Measurements from ENCODE around the gene CYP39A1.

DNA sequence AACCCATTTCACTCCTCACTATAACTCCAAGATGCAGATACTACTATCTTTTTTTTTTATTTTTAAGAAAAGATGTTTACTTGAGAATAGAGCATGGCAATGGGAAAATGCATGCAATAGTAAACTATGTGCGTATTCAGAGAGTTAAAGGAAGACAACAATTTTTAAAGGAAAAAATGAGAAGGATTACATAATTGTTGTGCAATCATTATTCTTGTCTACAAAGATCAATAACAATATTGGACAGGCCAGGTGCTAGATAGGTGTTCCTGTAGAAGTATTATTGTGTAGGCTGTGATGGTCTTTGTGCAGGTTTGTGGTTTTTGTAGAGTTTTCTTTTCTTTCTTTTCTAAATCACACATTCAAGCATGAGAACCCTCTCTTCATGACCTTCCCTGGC is 20.6 kb downstream of the CYP39A1 start:
- TF ChIP-seq PITX1 (CRISPR knock-in tag; IDR thresholded peaks at IDR 0.05) (no peak), RAD21 (CRISPR knock-in tag; IDR thresholded peaks at IDR 0.05) (no peak), NR1H2 (CRISPR knock-in tag; IDR thresholded peaks at IDR 0.05; ENCODE audit: borderline replicate concordance, low read depth) (no peak), CEBPB (IDR thresholded peaks at IDR 0.05; ENCODE audit: borderline replicate concordance, low read depth, low read length) (peak; percentile 55), CBX2 (IDR thresholded peaks at IDR 0.05; ENCODE audit: low read depth, low read length) (no peak), CBX2 (CRISPR knock-in tag; IDR thresholded peaks at IDR 0.05; ENCODE audit: low read depth) (no peak)
- TF ChIP-seq, protein P1, sequence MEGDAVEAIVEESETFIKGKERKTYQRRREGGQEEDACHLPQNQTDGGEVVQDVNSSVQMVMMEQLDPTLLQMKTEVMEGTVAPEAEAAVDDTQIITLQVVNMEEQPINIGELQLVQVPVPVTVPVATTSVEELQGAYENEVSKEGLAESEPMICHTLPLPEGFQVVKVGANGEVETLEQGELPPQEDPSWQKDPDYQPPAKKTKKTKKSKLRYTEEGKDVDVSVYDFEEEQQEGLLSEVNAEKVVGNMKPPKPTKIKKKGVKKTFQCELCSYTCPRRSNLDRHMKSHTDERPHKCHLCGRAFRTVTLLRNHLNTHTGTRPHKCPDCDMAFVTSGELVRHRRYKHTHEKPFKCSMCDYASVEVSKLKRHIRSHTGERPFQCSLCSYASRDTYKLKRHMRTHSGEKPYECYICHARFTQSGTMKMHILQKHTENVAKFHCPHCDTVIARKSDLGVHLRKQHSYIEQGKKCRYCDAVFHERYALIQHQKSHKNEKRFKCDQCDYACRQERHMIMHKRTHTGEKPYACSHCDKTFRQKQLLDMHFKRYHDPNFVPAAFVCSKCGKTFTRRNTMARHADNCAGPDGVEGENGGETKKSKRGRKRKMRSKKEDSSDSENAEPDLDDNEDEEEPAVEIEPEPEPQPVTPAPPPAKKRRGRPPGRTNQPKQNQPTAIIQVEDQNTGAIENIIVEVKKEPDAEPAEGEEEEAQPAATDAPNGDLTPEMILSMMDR (CRISPR knock-in tag; IDR thresholded peaks at IDR 0.05), result no peak

Data from HepG2 (cell line).